Large intestine (tissue), 3 donors: ENCODE results near the gene NOXO1. TPM values are rescaled to one million over a fixed set of nuclear protein-coding genes. Genes with fewer than 3 reads are reported as not detected.

ENCODE experiments used
- DNase-seq, 2 donors: peaks; one replicate each; pipeline versions ENCODE4 v3.0.0 to v3.0.0-alpha.2; 2013
- H3K27ac ChIP-seq: one replicate; pipeline ENCODE4 v1.5.1; 2013; ENCODE audit warnings: low read length
- H3K27me3 ChIP-seq: 2 replicates; pipeline ENCODE4 v1.6.1; 2013; ENCODE audit warnings: low read length; ENCODE audit not compliant: control insufficient read depth, insufficient read depth
- H3K36me3 ChIP-seq: 2 replicates; pipeline ENCODE4 v1.6.1; 2013; ENCODE audit warnings: low read length; ENCODE audit not compliant: control insufficient read depth, insufficient read depth
- H3K4me1 ChIP-seq: one replicate; pipeline ENCODE4 v1.6.1; 2013; ENCODE audit warnings: low read length; ENCODE audit not compliant: control insufficient read depth, insufficient read depth
- H3K4me3 ChIP-seq: one replicate; pipeline ENCODE4 v1.5.1; 2013; ENCODE audit warnings: low read length
- H3K9me3 ChIP-seq: one replicate; pipeline ENCODE4 v1.6.1; 2013; ENCODE audit warnings: mild to moderate bottlenecking, low read depth, low read length, moderate library complexity; ENCODE audit not compliant: control insufficient read depth
- WGBS: methylation state at CpG from one replicate; pipeline ENCODE4 v1.1.5; 2013; ENCODE audit warnings: low lambda C conversion rate; ENCODE audit not compliant: insufficient coverage; 5-methylcytosine and 5-hydroxymethylcytosine counted together
- polyA plus RNA-seq: library from polyadenylated mRNA; unstranded; fragments of 120-200 nt; gene quantifications from one replicate; pipeline ENCODE4 v1.2.1, GENCODE V29; 2013

Gene NOXO1
- polyA plus RNA-seq, 1 donor = 2.8 TPM

DNA sequence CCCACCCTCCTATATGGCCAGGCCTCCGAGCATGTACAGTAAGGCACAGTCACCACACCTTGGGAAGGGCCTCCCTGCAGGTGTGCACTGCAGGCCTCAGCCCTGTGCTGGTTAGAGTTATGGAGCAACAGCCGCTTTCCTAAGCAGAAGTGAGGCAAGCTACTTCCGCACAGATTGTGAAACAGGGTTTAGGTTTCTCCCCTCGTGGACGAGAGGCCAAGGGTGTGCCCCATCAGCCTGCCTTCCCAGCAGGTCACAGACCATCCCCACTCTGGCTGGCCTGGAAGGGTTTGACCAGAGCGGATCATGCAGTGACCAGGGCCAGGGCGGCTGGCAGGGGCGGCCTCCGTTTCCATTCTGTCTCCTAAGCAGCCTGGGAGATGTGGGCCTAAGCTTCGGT lies 43.0 kb downstream of the NOXO1 start:
- WGBS = no CpG with 5 or more reads among the region's 10 CpGs
- DNase-seq = peak; percentile 44 to 49
- peak overlapping the region; percentile 96 for H3K27ac ChIP-seq
- H3K27me3 ChIP-seq = no peaks in the 10 kb centered on the region
- peaks cover 41% of the 10 kb centered on the region for H3K4me1 ChIP-seq
- H3K9me3 ChIP-seq = peaks cover 2% of the 10 kb centered on the region
- H3K4me3 ChIP-seq = no peak overlapping the region
- H3K36me3 ChIP-seq = peaks cover 19% of the 10 kb centered on the region

- no peak for DNase-seq
- Histone ChIP-seq H3K4me3 (no peak overlapping the region), H3K4me1 (peaks cover 41% of the 10 kb centered on the region), H3K27me3 (no peaks in the 10 kb centered on the region), H3K36me3 (peaks cover 19% of the 10 kb centered on the region), H3K27ac (no peak overlapping the region), H3K9me3 (no peaks in the 10 kb centered on the region)
- WGBS = 69% methylated on average over 3 of the region's 11 CpGs
Measured at GRCh38 chr16:1936945-1937479, 44.3 kb downstream of the NOXO1 start.

GRCh38 chr16:1933097-1933661 lies 48.1 kb downstream of the NOXO1 start:
- no peak overlapping the region for H3K27ac ChIP-seq
- no CpG with 5 or more reads among the region's 23 CpGs for WGBS
- DNase-seq = no peak

GRCh38 chr16:1932050-1933028 lies 48.9 kb downstream of the NOXO1 start:
- H3K4me1 ChIP-seq = peaks cover 14% of the 10 kb centered on the region
- WGBS = no CpG with 5 or more reads among the region's 19 CpGs
- no peak overlapping the region for H3K4me3 ChIP-seq
- no peak overlapping the region for H3K27ac ChIP-seq
- H3K9me3 ChIP-seq = no peaks in the 10 kb centered on the region
- no peak for DNase-seq
- no peaks in the 10 kb centered on the region for H3K27me3 ChIP-seq
- peaks cover 2% of the 10 kb centered on the region for H3K36me3 ChIP-seq

More at GRCh38 chr16:1933097-1933661, 48.1 kb downstream of the NOXO1 start:
- no peak overlapping the region for H3K4me3 ChIP-seq
- H3K27me3 ChIP-seq = no peaks in the 10 kb centered on the region
- no peaks in the 10 kb centered on the region for H3K9me3 ChIP-seq
- H3K36me3 ChIP-seq = peaks cover 2% of the 10 kb centered on the region
- H3K4me1 ChIP-seq = peaks cover 14% of the 10 kb centered on the region

- Histone ChIP-seq H3K9me3 (no peaks in the 10 kb centered on the region), H3K4me3 (no peak overlapping the region), H3K4me1 (peaks cover 14% of the 10 kb centered on the region), H3K36me3 (no peaks in the 10 kb centered on the region), H3K27ac (no peak overlapping the region), H3K27me3 (no peaks in the 10 kb centered on the region)
- no peak for DNase-seq
- no CpG with 5 or more reads among the region's 10 CpGs for WGBS
Measured at GRCh38 chr16:1930338-1930720, 50.9 kb downstream of the NOXO1 start.

- Histone ChIP-seq H3K36me3 (no peaks in the 10 kb centered on the region), H3K4me1 (peaks cover 14% of the 10 kb centered on the region), H3K9me3 (no peaks in the 10 kb centered on the region), H3K4me3 (peak overlapping the region; percentile 53), H3K27ac (no peak overlapping the region), H3K27me3 (no peaks in the 10 kb centered on the region)
- peak; percentile 82 to 83 for DNase-seq
- WGBS = no CpG with 5 or more reads among the region's 70 CpGs
Measured at GRCh38 chr16:1929578-1930337, 51.5 kb downstream of the NOXO1 start.

DNA sequence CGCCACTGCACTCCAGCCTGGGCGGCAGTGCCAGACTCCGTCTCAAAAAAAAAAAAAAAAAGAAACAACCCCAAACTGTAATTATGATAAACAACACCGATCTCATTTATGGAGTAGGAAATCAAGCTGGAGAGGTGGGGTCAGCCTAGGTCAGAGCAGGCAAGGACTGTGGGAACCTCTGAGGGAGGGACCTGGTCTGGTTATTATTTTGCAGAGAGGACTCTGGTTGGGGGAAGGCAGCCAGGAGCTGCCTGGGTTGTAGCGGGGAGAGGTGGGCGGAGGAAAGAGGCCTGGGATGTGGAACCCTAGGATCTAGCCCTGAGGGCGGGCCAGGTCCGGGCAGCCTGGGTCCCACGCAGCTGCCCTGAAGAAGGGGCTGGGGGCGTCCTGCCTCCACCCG lies 52.2 kb downstream of the NOXO1 start:
- Histone ChIP-seq H3K9me3 (no peaks in the 10 kb centered on the region), H3K36me3 (no peaks in the 10 kb centered on the region), H3K4me3 (peak overlapping the region; percentile 53), H3K4me1 (peaks cover 14% of the 10 kb centered on the region), H3K27ac (no peak overlapping the region), H3K27me3 (no peaks in the 10 kb centered on the region)
- no peak for DNase-seq
- WGBS = no CpG with 5 or more reads among the region's 11 CpGs

Other genes starting within 250 kb of the NOXO1 start
- gene NME3, start 209.9 kb downstream of the NOXO1 start, polyA plus RNA-seq = 57.7 TPM
- 12.2 TPM for gene EME2, start 208.7 kb downstream of the NOXO1 start, polyA plus RNA-seq
- 82.8 TPM for gene MRPS34, start 208.3 kb downstream of the NOXO1 start, polyA plus RNA-seq
- 36.5 TPM for gene SPSB3, start 198.9 kb downstream of the NOXO1 start, polyA plus RNA-seq
- 39.4 TPM for gene NUBP2, start 198.5 kb downstream of the NOXO1 start, polyA plus RNA-seq
- 8.3 TPM for gene IGFALS, start 187.8 kb downstream of the NOXO1 start, polyA plus RNA-seq
- 55.5 TPM for gene HAGH, start 154.6 kb downstream of the NOXO1 start, polyA plus RNA-seq
- gene FAHD1, start 154.3 kb downstream of the NOXO1 start, polyA plus RNA-seq = 49.6 TPM
- 0.54 TPM for gene MEIOB, start 109.3 kb downstream of the NOXO1 start, polyA plus RNA-seq
- gene HS3ST6, start 63.1 kb downstream of the NOXO1 start, polyA plus RNA-seq = 0.04 TPM
- gene MSRB1, start 38.3 kb downstream of the NOXO1 start, polyA plus RNA-seq = 38.8 TPM
- gene RPL3L, start 26.8 kb downstream of the NOXO1 start, polyA plus RNA-seq = 0.22 TPM
- gene NDUFB10, start 21.9 kb downstream of the NOXO1 start, polyA plus RNA-seq = 128 TPM
- gene RPS2, start 16.6 kb downstream of the NOXO1 start, polyA plus RNA-seq = 3,022 TPM
- 0.09 TPM for gene RNF151, start 14.6 kb downstream of the NOXO1 start, polyA plus RNA-seq
- gene TBL3, start 9.4 kb downstream of the NOXO1 start, polyA plus RNA-seq = 32.9 TPM
- 48.5 TPM for gene GFER, start 2.7 kb upstream of the NOXO1 start, polyA plus RNA-seq
- gene SYNGR3, start 8.5 kb upstream of the NOXO1 start, polyA plus RNA-seq = 4.2 TPM
- gene ZNF598, start 28.4 kb upstream of the NOXO1 start, polyA plus RNA-seq = 28.9 TPM
- gene NPW, start 38.3 kb upstream of the NOXO1 start, polyA plus RNA-seq = 4.4 TPM
- gene NHERF2, start 45.4 kb upstream of the NOXO1 start, polyA plus RNA-seq = 32.3 TPM
- gene NTHL1, start 66.4 kb upstream of the NOXO1 start, polyA plus RNA-seq = 15.6 TPM
- gene TSC2, start 66.5 kb upstream of the NOXO1 start, polyA plus RNA-seq = 85.9 TPM
- 58.4 TPM for gene PKD1, start 154.4 kb upstream of the NOXO1 start, polyA plus RNA-seq
- 19.1 TPM for gene RAB26, start 167.2 kb upstream of the NOXO1 start, polyA plus RNA-seq
- 63.3 TPM for gene TRAF7, start 174.3 kb upstream of the NOXO1 start, polyA plus RNA-seq
- gene CASKIN1, start 215.1 kb upstream of the NOXO1 start, polyA plus RNA-seq = 0.96 TPM
- gene MLST8, start 224.0 kb upstream of the NOXO1 start, polyA plus RNA-seq = 40.0 TPM
- gene BRICD5, start 229.4 kb upstream of the NOXO1 start, polyA plus RNA-seq = 10.5 TPM
- 11.7 TPM for gene PGP, start 233.4 kb upstream of the NOXO1 start, polyA plus RNA-seq
- 18.4 TPM for gene E4F1, start 242.1 kb upstream of the NOXO1 start, polyA plus RNA-seq